HFF-Myc (cell line): Measurements from ENCODE around the gene ADAMTS12.

ENCODE experiments used
- DNase-seq: peaks from one replicate; pipeline ENCODE4 v3.0.0-alpha.2; 2011; ENCODE audit warnings: low read depth; ENCODE audit errors: extremely low read depth
- H3K4me3 ChIP-seq: replicated peaks from 2 replicates; pipeline ENCODE4 v1.5.1; 2011; ENCODE audit warnings: low read depth, mild to moderate bottlenecking, control low read depth, low read length
- TF ChIP-seq, protein P1 (sequence below): IDR thresholded peaks from 2 replicates; pipeline ENCODE4 v1.5.1; 2012; ENCODE audit warnings: mild to moderate bottlenecking, low read depth, low read length, control low read depth; ENCODE audit errors: missing control alignments

The ADAMTS12 gene

DNA sequence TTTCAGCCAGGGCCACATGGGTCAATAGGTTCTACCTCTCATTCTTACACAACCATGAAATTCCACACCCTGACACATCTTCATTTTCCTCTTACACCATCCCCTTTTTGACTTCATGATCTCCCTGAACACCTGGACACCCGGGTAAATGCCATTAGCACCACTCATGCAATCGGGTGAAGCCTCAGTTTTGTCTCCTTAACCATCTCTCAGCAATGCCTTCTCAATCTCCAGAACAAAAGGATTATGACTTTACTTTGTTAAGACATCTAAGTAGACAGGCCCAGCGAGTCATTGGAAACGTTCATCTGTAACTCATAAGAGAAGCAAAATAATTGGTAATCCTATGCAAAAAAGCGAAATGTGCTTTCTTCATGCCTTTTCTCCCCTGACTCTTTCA is 49.9 kb downstream of the ADAMTS12 start:
- H3K4me3 ChIP-seq = no peak overlapping the region
- TF ChIP-seq, protein P1, sequence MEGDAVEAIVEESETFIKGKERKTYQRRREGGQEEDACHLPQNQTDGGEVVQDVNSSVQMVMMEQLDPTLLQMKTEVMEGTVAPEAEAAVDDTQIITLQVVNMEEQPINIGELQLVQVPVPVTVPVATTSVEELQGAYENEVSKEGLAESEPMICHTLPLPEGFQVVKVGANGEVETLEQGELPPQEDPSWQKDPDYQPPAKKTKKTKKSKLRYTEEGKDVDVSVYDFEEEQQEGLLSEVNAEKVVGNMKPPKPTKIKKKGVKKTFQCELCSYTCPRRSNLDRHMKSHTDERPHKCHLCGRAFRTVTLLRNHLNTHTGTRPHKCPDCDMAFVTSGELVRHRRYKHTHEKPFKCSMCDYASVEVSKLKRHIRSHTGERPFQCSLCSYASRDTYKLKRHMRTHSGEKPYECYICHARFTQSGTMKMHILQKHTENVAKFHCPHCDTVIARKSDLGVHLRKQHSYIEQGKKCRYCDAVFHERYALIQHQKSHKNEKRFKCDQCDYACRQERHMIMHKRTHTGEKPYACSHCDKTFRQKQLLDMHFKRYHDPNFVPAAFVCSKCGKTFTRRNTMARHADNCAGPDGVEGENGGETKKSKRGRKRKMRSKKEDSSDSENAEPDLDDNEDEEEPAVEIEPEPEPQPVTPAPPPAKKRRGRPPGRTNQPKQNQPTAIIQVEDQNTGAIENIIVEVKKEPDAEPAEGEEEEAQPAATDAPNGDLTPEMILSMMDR = no peak
- no peak for DNase-seq

DNA sequence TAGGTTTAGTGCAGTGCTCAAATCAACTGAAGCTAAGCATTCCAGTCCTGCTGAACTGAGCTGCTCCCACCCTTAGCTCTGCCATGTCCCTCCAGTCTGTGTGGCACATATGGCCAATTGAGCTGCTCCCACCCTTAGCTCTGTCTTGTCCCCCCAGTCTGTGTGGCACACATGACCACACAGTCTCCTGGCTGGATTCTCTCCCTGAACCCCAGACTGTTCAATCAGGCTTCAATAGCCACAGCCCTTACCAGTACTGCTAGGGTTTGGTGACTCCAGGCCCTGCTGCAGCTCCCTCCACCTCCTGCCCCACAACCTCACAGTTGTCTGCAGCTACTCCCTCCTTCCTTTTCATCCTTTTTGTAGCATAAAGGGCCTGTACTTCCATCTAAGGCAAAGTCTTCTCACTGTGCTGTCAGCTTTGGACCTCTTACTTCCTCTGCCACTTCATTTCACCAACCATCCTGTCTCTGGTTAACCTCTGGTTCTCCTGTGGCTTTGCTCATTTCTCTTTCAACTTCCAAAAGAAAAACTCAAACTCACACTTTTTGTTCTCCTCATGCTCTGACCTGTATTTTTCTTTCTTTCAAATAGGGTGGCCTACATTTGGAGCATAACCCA is 50.8 kb downstream of the ADAMTS12 start:
- H3K4me3 ChIP-seq = no peak overlapping the region
- DNase-seq = no peak
- TF ChIP-seq, protein P1 = no peak

DNA sequence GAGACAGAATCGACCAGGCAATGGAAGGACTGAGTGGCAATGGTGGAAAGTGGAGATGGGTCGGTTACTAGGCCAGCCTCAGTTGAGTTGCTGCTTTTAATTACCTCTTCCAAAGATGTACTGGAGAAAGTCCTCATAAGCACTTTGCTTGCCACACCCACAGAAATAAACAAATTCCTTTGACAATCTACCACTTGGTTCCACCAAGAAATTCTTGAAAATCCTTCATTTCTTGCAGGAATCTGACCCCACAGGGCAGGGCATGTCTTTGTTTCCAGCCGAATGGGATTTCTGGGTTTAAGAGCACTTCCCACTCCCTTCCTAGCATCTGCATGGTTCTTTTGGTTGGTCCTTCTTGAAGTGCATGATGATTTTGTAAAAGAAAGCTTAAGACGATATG is 54.5 kb downstream of the ADAMTS12 start:
- TF ChIP-seq, protein P1 = no peak
- DNase-seq = no peak
- H3K4me3 ChIP-seq = no peak overlapping the region

DNA sequence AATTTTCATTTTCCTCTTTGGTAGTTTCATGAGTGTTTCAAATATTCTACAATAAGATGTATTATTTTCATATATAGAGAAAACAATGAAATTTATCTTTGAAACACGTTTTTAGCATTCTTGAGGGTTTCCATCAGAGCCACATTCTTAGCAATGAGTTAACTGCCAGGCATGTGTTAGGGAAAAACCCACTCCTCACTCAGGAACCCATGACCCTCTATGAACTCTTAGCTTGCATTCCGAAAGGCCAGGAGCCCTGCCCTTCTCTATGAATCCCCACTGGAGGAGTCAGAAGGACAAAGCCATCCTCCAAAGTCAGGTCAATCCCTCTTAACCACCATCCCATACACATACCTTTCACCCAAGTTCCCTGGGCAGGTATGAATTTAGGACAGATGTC is 57.5 kb downstream of the ADAMTS12 start:
- no peak for DNase-seq
- no peak overlapping the region for H3K4me3 ChIP-seq
- TF ChIP-seq, protein P1 = no peak

DNA sequence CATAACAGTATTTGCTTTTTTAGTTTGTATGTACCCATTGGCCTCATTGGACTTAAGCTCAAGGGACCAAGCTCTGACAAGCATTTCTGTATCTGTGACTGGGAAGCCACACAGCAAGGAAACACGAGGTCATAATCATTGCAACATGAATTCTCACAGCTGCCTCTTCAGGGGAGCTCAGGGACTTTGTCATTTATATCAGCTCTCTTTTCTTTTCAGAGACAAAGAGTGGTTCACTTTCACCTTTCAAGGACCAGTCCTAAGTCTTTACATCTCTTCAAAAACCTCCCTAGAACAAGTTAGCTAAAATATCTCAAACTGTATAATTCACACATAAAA is 58.6 kb downstream of the ADAMTS12 start:
- DNase-seq = no peak
- H3K4me3 ChIP-seq = no peak overlapping the region
- TF ChIP-seq, protein P1 = no peak

DNA sequence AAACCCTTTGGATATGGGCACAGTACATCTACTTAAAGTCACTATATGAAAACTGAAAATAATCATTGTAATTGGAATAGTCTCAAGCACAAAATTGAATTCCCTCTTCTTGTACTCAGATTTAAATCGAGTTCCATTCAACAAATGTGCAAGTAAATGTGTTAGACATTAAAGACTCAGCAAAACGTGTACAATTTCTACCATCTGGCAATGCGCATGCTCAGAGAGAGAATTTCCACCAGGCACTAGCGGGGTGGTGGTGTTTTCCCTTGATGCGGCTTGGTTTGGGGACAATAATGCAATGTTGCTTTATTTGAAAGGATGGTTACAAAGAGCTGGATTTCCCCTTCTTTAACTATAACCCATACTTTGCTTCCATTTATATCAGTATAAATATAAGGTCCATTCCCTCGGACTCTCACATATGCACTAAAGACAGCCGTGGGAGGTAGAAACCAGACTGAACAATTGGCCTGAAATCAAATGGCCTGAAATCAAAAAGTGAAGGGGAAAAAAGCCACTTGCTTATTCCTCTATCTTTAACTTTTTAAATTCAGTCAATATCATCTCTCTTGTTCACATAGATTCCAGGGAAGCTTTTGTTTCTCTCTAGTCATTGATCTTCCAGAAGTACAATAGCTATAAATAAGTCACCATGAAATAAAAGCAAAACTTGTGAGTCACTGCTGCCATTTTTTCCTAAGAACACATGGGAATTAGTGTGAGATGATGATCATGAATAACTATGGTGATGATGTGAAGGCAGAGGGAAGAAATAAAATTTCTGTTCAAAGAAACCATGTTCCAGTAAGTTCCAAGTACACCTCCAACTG is 59.2 kb downstream of the ADAMTS12 start:
- TF ChIP-seq, protein P1 = no peak
- no peak overlapping the region for H3K4me3 ChIP-seq
- DNase-seq = no peak
